Fibroblast of skin of back (primary cell): ENCODE data around the gene OLFML2B.
A peak's percentile ranks its signal among the peaks of the same experiment; 100 is the strongest.

Experiments used
- DNase-seq: peaks from one replicate; pipeline ENCODE4 v3.0.0-alpha.2; 2013

The OLFML2B gene

DNA sequence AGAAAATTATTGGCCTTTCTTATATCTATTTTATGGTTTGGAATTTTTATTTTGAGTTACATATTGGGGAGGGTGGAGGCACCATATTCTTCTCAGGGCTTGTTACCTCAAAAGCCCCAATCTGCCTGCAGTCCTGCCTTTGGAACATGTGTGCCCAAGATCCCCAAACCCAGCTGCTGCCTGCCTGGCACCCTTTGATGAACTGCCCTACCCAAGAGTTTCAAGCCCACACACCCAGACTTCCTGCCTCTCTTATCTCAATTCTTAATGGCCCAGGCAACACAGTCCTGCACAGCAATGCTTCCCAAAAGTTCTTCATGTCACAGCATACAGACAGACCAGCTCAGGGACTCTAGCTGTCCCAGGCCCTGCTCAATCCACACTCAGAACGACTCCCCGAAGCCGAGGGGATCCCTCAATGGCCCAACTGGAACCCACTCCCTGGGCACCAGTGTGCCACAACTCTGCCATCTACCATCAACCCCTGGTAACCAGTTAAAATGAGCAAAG, 19.2 kb downstream of the OLFML2B start:
- DNase-seq = no peak

DNA sequence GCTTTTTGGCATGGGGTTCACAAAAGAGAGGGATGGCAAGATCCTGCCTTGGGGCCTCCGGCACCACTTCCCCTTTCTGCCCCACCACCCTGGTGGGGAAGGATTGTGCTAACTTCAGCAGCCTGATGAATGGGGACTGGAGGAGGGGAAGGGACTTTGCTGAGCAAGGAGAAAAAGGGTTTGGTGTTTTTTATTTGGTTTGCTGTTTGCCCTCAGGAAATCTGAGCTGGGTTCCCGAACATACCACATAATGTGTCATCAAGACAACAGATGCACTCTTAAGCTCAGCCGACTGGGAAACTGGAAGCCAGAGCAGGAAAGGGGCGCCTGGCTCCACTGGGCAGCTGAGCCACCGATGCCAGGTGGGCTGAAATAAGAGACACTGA, 19.8 kb downstream of the OLFML2B start:
- peak; percentile 90 for DNase-seq

GRCh38 chr1:162003061-162003829, 20.4 kb downstream of the OLFML2B start:
- DNase-seq = peak; percentile 97

- no peak for DNase-seq
Measured at GRCh38 chr1:162000053-162000420, 23.6 kb downstream of the OLFML2B start.

DNA sequence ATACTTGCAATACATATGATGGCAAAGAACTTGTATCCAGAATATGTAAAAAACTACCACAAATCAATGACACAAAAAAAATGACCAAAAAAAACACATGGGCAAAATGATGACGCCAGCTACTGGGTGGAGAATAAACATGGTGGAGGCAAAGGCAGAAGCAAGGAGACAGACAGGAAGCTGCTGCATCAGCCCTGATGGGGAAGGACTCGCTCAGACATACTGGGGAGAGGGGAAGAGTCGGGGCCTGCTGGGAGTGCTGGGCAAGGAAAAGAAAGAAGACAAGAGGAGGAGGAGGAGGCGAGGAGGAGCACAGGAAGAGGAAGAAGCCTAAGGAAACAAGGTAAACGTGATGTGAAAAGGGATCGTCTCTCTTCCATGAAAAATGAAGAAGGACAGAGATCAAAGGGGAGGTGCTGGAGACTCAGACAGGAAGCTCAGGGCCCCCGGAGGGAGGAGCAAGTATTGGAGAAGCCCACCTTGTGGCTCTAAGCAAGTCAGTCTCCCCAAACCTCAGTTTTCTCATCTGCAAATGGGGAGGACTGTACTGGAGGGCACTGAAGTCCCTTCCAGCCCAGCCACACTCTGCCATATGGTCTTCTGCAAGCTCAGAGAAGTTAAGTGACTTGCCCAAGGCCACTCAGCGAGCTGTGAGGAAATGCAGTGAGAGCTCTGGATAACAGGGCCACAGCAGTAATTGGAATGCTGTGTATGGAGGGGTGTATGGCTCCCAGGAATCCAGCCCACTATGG, 24.2 kb downstream of the OLFML2B start:
- no peak for DNase-seq

GRCh38 chr1:161998811-161999210, 24.9 kb downstream of the OLFML2B start:
- DNase-seq = no peak

DNA sequence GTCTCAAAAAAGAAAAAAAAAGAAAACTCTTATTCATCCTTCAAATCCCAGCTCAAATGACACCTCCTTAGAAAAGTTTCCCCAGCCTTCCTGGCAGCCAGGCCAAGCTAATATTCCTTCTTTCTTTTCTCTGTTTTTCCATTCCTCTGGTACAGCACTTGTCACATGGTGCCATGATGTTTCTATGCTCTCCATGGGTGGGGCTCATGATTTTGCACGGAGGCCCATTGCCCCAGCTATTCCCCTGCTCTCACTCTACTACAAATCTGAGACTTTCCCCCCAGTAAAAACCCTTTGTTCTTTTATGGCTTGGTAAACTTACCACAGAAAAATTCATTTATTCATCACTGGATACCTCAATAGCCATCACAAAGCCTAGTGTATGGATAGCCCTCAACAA, 26.5 kb downstream of the OLFML2B start:
- no peak for DNase-seq

- no peak for DNase-seq
Measured at GRCh38 chr1:161994175-161994668, 29.4 kb downstream of the OLFML2B start.

DNA sequence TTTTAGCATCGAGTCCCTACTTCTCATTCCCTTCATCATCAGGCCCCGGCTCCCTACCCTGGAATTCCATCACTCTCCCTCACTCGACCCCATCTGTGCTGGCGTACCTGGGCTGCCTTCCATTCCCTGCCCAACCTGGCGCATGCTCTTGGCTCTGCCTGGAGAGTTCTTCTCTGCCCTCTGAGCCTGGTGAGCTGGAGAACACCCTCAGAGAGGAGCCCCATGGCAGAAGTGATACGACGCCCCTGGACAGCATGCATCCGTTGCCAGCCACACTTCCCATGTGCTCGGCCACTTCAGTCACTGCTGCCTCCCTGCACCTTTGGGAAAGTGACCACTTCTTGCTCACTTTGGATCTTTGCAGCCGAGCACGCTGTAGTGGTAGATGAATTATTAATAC, 30.1 kb downstream of the OLFML2B start:
- DNase-seq = no peak

- DNase-seq = no peak
Measured at GRCh38 chr1:161989786-161990185, 33.9 kb downstream of the OLFML2B start.

DNA sequence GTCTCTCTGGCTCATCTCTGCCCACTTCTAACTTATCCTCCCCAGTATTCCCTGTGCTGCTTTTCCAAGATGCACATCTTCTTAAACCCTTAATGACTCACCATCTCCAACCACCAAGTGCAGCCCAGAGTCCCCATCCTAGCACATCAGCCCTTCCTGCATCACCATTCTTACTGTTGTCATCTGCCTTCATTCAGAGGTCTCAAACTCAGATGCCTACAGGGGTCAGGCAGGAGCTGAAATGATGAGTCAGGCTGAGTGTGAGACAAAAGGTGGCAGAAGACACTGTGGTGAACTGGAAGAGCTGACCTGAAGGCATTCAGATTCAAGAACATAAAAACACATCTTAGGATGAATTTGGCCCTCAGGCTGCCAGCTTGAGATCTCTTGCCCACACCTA, 34.6 kb downstream of the OLFML2B start:
- peak; percentile 70 for DNase-seq

- DNase-seq = no peak
Measured at GRCh38 chr1:161988413-161988812, 35.3 kb downstream of the OLFML2B start.

- no peak for DNase-seq
Measured at GRCh38 chr1:161987872-161988271, 35.8 kb downstream of the OLFML2B start.

DNA sequence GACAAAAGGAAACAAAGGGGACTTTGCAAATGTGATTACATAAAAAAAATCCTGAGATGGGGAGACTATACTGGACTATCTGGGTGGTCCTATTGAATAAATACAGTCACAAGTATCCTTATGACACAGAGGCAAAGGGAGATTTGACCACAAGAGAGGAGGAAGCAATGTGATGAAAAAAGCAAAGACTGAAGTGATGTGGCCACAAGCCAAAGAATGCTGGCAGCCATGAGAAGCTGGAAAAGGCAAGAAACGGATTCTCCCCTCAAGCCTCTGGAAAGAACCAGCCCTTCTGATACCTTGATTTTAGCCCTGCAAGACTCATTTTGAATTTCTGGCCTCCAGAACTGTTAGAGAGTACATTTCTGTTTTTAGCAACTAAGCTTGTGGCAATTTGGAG, 36.4 kb downstream of the OLFML2B start:
- peak; percentile 43 for DNase-seq

GRCh38 chr1:161986328-161986727, 37.3 kb downstream of the OLFML2B start:
- DNase-seq = no peak

GRCh38 chr1:161985301-161985822, 38.3 kb downstream of the OLFML2B start:
- DNase-seq = no peak

GRCh38 chr1:161983725-161984124, 39.9 kb downstream of the OLFML2B start:
- DNase-seq = no peak

GRCh38 chr1:161982917-161983316, 40.8 kb downstream of the OLFML2B start:
- no peak for DNase-seq

DNA sequence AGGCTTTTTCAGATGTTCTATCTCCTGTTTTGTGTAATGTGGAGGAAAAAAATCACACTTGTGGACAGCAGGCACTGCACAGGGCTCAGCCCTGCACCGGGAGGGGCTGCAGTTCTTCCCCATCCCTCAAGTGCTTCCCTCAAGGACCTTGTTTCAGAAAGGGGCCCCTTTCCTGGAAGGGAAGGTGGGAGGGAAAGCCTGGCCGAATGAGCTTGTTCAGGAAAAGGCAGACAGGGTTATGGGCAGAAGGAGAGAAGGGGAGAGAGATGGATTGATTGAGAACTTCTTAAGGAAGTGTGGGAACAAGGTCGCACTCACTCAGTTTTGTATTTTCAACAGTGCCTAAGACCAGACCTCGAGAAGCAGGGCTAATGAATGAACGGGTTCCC, 41.2 kb downstream of the OLFML2B start:
- DNase-seq = no peak

DNA sequence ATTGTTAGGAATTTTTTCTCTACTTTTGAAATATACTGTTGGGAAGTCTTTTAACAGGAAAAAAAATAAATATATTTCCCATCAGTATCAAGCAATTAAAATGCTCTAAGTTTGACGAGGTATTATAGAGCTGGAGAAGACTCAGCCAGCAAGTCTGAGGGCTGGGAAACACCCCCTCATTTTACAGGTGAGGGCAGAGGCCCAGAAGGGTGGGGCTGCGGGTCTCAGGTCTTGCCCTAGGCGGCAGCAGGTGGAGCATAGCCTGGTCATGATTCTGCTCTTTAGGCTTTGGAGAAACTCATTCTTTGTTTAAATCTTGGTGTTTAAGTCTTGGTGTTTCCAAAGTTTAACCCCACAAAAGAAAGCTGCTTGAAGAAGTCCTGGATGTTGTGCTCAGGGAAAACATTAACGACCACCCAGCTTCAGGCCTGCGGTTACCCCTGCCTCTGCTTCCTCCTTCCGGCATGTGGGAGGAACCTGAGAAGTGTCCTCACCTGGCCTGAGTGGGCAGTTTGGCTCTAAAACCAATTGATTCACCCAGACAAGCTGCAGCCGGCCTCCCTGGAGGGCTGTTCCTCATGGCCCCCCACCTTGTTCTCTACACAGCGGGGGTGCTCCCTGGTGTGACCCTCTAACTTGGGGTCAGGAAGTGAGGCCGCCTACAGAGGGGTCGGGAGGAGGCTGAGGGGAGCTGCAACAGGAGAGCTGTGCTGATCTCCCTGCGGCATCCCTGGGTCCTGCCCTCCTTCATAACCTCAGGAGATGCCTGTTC, 41.7 kb downstream of the OLFML2B start:
- no peak for DNase-seq

- DNase-seq = no peak
Measured at GRCh38 chr1:161981126-161981525, 42.5 kb downstream of the OLFML2B start.

DNA sequence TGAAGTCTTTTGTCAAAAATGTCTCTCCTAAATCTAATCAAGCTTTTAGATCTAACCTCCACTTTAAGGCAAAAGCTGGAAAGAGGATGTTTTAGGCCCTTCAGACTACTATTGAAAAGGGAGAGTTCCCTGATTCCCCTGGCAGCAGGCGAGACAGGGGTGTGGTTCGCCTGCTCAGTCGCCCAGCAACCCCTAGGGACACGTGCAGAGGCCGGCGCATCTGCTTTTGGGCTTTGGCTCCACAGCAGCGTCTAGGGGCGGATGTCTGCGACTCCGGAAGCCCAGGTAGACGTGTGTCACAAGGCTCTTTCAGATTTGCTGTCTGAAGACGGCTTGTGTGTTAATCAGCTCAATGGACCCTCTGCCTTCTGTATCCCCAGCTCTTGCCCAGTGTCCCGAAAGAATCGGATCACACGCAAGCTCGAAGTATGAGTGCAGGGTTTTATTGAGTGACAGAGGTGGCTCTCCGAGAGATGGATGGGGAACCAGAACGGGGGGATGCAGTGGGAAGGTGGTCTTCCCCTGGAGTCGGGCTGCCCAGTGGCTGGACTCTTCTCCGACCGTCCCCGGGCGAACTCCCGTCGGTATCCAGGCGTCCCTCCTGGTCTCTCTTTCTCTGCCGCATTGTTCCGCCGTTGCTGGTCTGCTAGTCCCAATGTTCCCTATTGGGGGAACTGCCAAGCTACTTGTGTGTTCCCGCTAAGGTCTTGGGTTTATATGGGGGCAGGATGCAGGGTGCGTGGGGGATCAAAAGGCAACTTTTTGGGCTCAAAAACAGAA, 45.5 kb downstream of the OLFML2B start:
- no peak for DNase-seq
